Transverse colon (tissue), 4 donors: ENCODE data around the gene ZNF597. TPM values are rescaled to one million over a fixed set of nuclear protein-coding genes. Genes with fewer than 3 reads are reported as not detected.

ENCODE experiments used
- DNase-seq: peaks from one replicate; pipeline ENCODE4 v3.0.0-alpha.2; 2019
- H3K27ac ChIP-seq, 4 donors: fragments of 200-600 bp; sonication (generic); 2 replicates each; pipeline ENCODE4 v1.5.1; 2016 to 2018; ENCODE audit warnings: inconsistent platforms in 4 of 4
- H3K27me3 ChIP-seq: fragments of 200-600 bp; sonication (generic); 2 replicates; pipeline ENCODE4 v1.5.1; 2017; ENCODE audit warnings: inconsistent platforms
- H3K36me3 ChIP-seq, 4 donors: fragments of 200-600 bp; sonication (generic); 2 replicates each; pipeline ENCODE4 v1.5.1; 2017 to 2019; ENCODE audit warnings: inconsistent platforms in 4 of 4
- H3K4me1 ChIP-seq, 4 donors: fragments of 200-600 bp; sonication (generic); 2 replicates each; pipeline ENCODE4 v1.5.1; 2017 to 2020; ENCODE audit warnings: inconsistent platforms in 4 of 4
- H3K4me3 ChIP-seq, 4 donors: fragments of 200-600 bp; sonication (generic); 1 replicate in 1 of 4; 2 replicates in 3 of 4; pipeline versions ENCODE4 v1.5.1 to v1.6.1; 2017 to 2019; ENCODE audit warnings: inconsistent platforms in 4 of 4
- H3K9me3 ChIP-seq, 2 donors: fragments of 200-600 bp; sonication (generic); 2 replicates each; pipeline ENCODE4 v1.5.1; 2017 to 2019; ENCODE audit warnings: inconsistent platforms in 2 of 2
- CTCF ChIP-seq, 5 experiments: fragments of 200-600 bp in 3 of 5; fragments of 450-650 bp in 2 of 5; sonication (generic) in 3 of 5; IDR thresholded peaks; 1 replicate in 2 of 5; 2 replicates in 3 of 5; pipeline ENCODE4 v1.5.1; 2016 to 2017; ENCODE audit warnings: antibody characterized with exemption in 5 of 5, inconsistent platforms in 3 of 5, mild to moderate bottlenecking in 2 of 5, moderate library complexity in 1 of 5
- EP300 ChIP-seq: sonication (generic); formaldehyde crosslinking; IDR thresholded peaks from one replicate; pipeline ENCODE4 v1.6.1; 2017; ENCODE audit warnings: antibody characterized with exemption, low read depth
- POLR2A ChIP-seq: fragments of 450-650 bp; IDR thresholded peaks from one replicate; pipeline ENCODE4 v1.6.1; 2016; ENCODE audit warnings: antibody characterized with exemption, mild to moderate bottlenecking, moderate library complexity
- POLR2AphosphoS5 ChIP-seq, 3 donors: sonication (generic); formaldehyde crosslinking; IDR thresholded peaks; one replicate each; pipeline ENCODE4 v1.6.1; 2016; ENCODE audit warnings: antibody characterized with exemption in 3 of 3
- WGBS, 2 donors: methylation state at CpG; one replicate each; pipeline ENCODE4 v1.1.5; 2018; ENCODE audit warnings: low coverage in 1 of 2; 5-methylcytosine and 5-hydroxymethylcytosine counted together
- in situ Hi-C, 4 donors: fragments of 200-750 bp; cut with MboI; loops; one replicate each; pipeline versions ENCODE4 v1.15.0 to v1.15.1; 2017; ENCODE audit warnings: low sequenced_read_pairs in 3 of 4, low pct_ligation_motif_present in 1 of 4, low pct_unique_long_range_greater_than_20kb in 1 of 4
- intact Hi-C: fragments of 100-400 bp; cut with DNase I; formaldehyde crosslinking; loops from one replicate; pipeline ENCODE4 v1.15.1; 2023; ENCODE audit warnings: low total_unique reads
- total RNA-seq, 4 donors: library from RNA; depleted of rRNA; stranded (reverse); fragments of >200 nt; gene quantifications; one replicate each; pipeline ENCODE4 v1.1.0, GENCODE V29; 2016

The ZNF597 gene
- total RNA-seq, 4 donors from 2014 or later: 0.37 to 2.4 (median 0.91) TPM

DNA sequence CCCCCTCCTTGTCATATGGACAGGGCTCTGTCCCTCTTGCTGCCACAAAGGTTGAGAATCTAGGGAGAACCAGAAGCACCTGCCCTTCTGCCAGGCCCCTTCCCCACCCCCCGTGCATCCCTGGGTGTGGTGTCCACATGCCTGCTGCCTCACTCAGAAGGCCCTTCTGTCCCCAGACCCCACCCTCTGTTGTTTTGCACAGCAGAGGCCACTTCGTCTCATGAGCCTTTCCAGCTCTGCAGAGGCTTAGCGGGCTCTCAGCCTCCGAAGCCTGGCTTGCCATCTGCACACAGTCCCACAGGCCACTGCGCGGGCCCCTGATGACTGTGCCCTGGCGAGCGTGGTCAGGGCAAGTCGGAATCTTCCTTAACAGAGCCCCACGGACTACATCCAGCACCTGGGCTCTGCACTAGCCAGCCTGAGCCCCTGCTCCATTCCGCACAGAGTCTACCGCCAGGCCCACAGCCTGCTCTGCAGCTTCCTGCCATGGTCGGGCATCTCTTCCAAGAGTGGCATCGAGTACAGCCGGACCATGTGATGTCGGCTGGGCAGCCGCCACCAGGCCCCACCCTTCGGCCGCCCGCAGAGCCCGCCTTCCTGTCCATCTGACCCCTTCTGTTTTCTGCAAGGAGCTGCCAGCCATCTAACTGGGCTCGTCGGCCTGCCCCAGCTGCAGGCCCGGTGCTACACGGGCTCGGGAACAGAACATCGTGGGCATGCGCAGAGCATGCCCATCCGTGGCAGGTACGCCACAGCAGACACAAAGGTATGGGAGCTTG is 41.2 kb upstream of the ZNF597 start:
- no peak for DNase-seq
- H3K4me1 ChIP-seq: no peaks in the 10 kb centered on the region
- 90% methylated on average over 29 of the region's 30 CpGs; no CpG with 5 or more reads in 1 of the 2 donors for WGBS, 2 donors
- intact Hi-C loops: no loop called here
- TF ChIP-seq CTCF (IDR thresholded peaks at IDR 0.05): no peak
- no peak overlapping the region for H3K4me3 ChIP-seq
- no peaks in the 10 kb centered on the region for H3K9me3 ChIP-seq
- no peaks in the 10 kb centered on the region for H3K27me3 ChIP-seq
- H3K36me3 ChIP-seq: peaks cover 0 to 63% (median 24%) of the 10 kb centered on the region in 4 donors
- in situ Hi-C loops: no loop called here
- H3K27ac ChIP-seq: no peak overlapping the region

DNA sequence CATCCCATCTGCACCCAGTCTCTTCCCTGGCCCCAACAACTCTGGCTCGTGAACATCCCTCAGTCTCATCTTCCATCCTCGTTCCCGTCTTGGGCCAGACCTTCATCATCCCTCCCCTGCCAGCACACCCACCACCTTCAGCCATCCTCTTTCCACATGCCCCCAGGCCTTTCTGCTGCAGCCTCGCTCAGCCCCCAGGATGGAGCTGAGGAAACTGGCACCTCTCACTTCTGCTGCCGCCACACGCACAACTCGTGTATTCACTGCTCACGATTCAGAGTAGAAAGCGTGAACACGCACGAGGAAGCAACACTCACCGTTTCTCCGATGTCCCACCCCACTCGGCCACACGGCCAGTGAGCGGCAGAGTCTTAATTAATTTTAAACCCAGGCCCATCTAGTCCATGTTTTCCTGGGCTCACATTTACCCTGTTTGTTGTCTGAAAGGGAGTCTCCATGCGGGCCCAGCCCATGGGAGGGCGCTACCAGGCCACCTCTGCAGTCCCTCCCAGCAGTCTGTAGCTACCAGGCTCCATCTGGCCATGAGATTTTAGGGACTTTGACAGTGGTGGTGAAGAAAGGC is 39.4 kb upstream of the ZNF597 start:
- TF ChIP-seq POLR2AphosphoS5 (IDR thresholded peaks at IDR 0.05) (no peak), EP300 (no peak), CTCF (IDR thresholded peaks at IDR 0.05) (no peak), POLR2A (no peak)
- Histone ChIP-seq H3K27ac (no peak overlapping the region), H3K4me3 (no peak overlapping the region), H3K36me3 (peaks cover 0 to 65% (median 24%) of the 10 kb centered on the region in 4 donors), H3K9me3 (no peaks in the 10 kb centered on the region), H3K4me1 (peaks cover 0 to 12% (median 8%) of the 10 kb centered on the region in 4 donors), H3K27me3 (no peaks in the 10 kb centered on the region)
- 93% methylated on average over 18 of the region's 18 CpGs; no CpG with 5 or more reads in 1 of the 2 donors for WGBS, 2 donors
- intact Hi-C loops: no loop called here
- in situ Hi-C loops: no loop called here
- DNase-seq: no peak

DNA sequence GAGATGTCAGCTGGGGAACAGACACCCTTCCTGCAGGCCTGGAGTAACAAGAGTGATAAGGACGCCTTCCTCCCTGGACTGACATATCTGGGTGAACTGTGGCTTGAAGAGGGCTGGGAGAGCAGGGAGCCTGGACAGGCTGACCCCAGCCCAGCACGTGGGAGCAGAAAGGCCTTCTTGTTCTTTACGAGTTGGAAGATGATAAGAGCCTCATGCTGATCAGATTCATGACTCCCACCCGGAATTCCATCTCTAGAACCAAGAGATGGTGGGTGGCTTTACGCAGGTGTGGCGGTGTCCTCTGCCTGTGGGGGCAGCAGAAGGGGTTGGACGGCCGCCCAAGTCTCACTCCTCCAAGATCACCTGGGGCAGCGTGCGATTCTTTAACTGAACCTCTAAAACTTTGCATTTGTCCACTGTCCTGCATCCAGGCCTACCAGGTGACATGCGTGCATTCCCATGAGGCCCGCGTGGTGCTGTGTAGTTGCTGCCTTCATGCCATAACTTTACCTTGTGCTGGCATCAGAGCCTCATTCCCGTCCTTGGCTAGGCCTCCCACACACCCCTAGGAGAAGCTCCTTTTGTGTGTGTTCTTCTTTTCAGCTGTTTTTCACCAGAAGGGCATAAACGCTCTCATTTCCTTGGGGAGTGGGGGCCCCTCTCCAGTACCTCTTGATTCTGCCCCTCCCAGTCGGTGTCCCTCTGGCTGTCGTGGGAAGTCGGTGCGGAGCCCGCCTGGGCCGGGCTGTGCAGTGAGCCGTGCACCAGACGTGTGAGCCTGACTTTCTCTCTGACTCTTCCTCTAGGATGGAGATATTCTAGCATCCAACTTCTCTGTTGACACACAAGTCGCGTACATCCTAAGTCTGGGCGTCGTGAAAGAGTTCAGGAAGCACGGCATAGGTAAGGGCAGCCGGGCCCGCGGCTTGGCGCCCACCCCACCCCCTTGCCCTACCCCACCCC is 38.7 kb upstream of the ZNF597 start:
- H3K36me3 ChIP-seq: peaks cover 0 to 65% (median 24%) of the 10 kb centered on the region in 4 donors
- peaks cover 0 to 13% (median 9%) of the 10 kb centered on the region in 4 donors for H3K4me1 ChIP-seq
- 91 to 94% methylated on average over 7 to 32 of the region's 32 CpGs for WGBS, 2 donors
- H3K9me3 ChIP-seq: no peaks in the 10 kb centered on the region
- intact Hi-C loops (no loop called here), in situ Hi-C loops (no loop called here)
- no peaks in the 10 kb centered on the region for H3K27me3 ChIP-seq
- no peak overlapping the region for H3K27ac ChIP-seq
- no peak for DNase-seq
- H3K4me3 ChIP-seq: no peak overlapping the region
- TF ChIP-seq CTCF (IDR thresholded peaks at IDR 0.05): no peak
- no peak for TF ChIP-seq POLR2AphosphoS5 (IDR thresholded peaks at IDR 0.05)
- TF ChIP-seq EP300: no peak
- no peak for TF ChIP-seq POLR2A
